CD8-positive, alpha-beta memory T cell (primary cell): ENCODE results near the gene ATP1B1. TPM values are rescaled to one million over a fixed set of nuclear protein-coding genes. Genes with fewer than 3 reads are reported as not detected.
A peak's percentile ranks its signal among the peaks of the same experiment; 100 is the strongest.

Source experiments
- CTCF ChIA-PET: fragments of 350-600 bp; sonication (Branson Sonifier 250); formaldehyde crosslinking; loops from one replicate; lab custom pipeline; 2021; ENCODE audit warnings: antibody characterized with exemption; lab: Charles Lee
- POLR2A ChIA-PET: fragments of 350-600 bp; sonication (Branson Sonifier 250); formaldehyde crosslinking; loops from one replicate; lab custom pipeline; 2021; ENCODE audit warnings: antibody characterized with exemption; lab: Charles Lee
- DNase-seq, 5 donors: peaks; one replicate each; pipeline versions ENCODE4 v3.0.0 to v3.0.0-alpha.2; 2020 to 2022; ENCODE audit warnings: mixed read lengths in 1 of 5
- H3K27ac ChIP-seq: one replicate; pipeline ENCODE4 v1.7.0; 2013; ENCODE audit warnings: low read depth, mild to moderate bottlenecking, low read length, moderate library complexity
- H3K27me3 ChIP-seq: 2 replicates; pipeline ENCODE4 v1.7.0; 2013; ENCODE audit warnings: low read length, mild to moderate bottlenecking; ENCODE audit not compliant: insufficient read depth, poor library complexity, severe bottlenecking
- H3K36me3 ChIP-seq: 2 replicates; pipeline ENCODE4 v1.7.0; 2013; ENCODE audit warnings: mild to moderate bottlenecking, low read length, moderate library complexity; ENCODE audit not compliant: insufficient read depth
- H3K4me1 ChIP-seq: 2 replicates; pipeline ENCODE4 v1.7.0; 2013; ENCODE audit warnings: mild to moderate bottlenecking, low read length, moderate library complexity; ENCODE audit not compliant: insufficient read depth
- H3K4me3 ChIP-seq: 2 replicates; pipeline ENCODE4 v1.7.0; 2013; ENCODE audit warnings: mild to moderate bottlenecking, low read length
- H3K9me3 ChIP-seq: 2 replicates; pipeline ENCODE4 v1.7.0; 2013; ENCODE audit warnings: mild to moderate bottlenecking, low read length
- H3K27ac Mint-ChIP-seq, 8 donors: one replicate each; pipeline ENCODE4 v1.8.0; 2020 to 2021; ENCODE audit warnings: mixed read lengths in 8 of 8, mild to moderate bottlenecking in 6 of 8, inconsistent platforms in 3 of 8, moderate library complexity in 3 of 8
- H3K27me3 Mint-ChIP-seq, 2 donors: one replicate each; pipeline ENCODE4 v1.8.0; 2020 to 2021; ENCODE audit warnings: mixed read lengths in 2 of 2, mild to moderate bottlenecking in 1 of 2, moderate library complexity in 1 of 2
- H3K36me3 Mint-ChIP-seq, 3 donors: one replicate each; pipeline ENCODE4 v1.8.0; 2020 to 2021; ENCODE audit warnings: mixed read lengths in 3 of 3, inconsistent platforms in 1 of 3, mild to moderate bottlenecking in 1 of 3
- H3K4me1 Mint-ChIP-seq, 3 donors: one replicate each; pipeline ENCODE4 v1.8.0; 2020 to 2021; ENCODE audit warnings: mixed read lengths in 3 of 3, inconsistent platforms in 1 of 3, mild to moderate bottlenecking in 1 of 3
- H3K4me3 Mint-ChIP-seq, 7 donors: one replicate each; pipeline ENCODE4 v1.8.0; 2020 to 2021; ENCODE audit warnings: mixed read lengths in 7 of 7, mild to moderate bottlenecking in 6 of 7, moderate library complexity in 4 of 7, inconsistent platforms in 2 of 7
- H3K9me3 Mint-ChIP-seq, 5 donors: one replicate each; pipeline ENCODE4 v1.8.0; 2020 to 2022; ENCODE audit warnings: mixed read lengths in 5 of 5, mild to moderate bottlenecking in 3 of 5, moderate library complexity in 2 of 5, inconsistent platforms in 1 of 5
- polyA plus RNA-seq: library from polyadenylated mRNA; unstranded; fragments of 300-500 nt; fragmentation: Illumina TruSeq; gene quantifications from one replicate; pipeline ENCODE4 v1.2.3, GENCODE V29; 2021
- total RNA-seq, 2 experiments: library from RNA; stranded (reverse); gene quantifications; one replicate each; pipeline ENCODE4 v1.2.3, GENCODE V29; 2021

The ATP1B1 gene
- total and polyA plus RNA-seq, 3 experiments from 2014 or later = 1.7 to 4.5 (median 3.7) TPM

DNA sequence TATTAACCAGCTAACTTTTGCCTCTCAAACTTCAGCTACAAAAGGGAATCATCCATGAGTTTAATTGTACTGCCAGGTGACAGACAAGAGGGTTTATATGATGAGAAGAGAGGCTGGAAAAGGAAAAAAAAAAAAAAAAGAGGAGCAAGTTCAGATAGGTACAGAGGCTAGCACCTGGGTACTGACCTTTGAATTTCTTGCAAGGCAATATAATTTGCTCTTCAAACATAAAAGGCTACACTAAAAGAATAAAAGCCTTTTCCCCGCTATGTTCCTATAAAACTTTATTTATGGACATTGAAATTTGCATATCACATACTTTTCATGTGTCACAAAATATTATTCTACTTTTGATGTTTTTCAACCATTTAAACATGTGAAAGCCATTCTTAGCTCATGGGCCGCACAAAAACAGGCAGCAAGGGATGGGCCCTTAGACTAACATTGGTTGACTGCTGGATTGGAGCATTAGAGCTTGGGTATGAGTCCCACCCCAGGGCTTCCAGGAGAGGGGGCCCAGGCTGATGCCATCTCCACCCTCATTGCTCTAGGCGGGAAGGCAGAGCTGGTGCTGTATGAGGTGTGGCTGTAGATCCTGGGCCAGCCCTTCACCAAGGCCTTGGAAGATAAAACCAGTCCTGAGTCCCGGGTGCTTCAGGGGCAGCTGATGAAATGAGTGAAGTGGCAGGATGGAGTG lies 44.3 kb downstream of the ATP1B1 start:
- Mint-ChIP-seq H3K36me3 (peaks cover 0 to 4% (median 0%) of the 10 kb centered on the region in 3 donors), H3K4me3 (no peak overlapping the region), H3K27me3 (no peaks in the 10 kb centered on the region), H3K4me1 (no peaks in the 10 kb centered on the region), H3K9me3 (no peaks in the 10 kb centered on the region), H3K27ac (peak overlapping the region in 1 of 8 donors; percentile 85)
- H3K27me3 ChIP-seq = no peaks in the 10 kb centered on the region
- no peaks in the 10 kb centered on the region for H3K9me3 ChIP-seq
- H3K36me3 ChIP-seq = no peaks in the 10 kb centered on the region
- DNase-seq = no peak
- H3K27ac ChIP-seq = no peak overlapping the region
- no peak overlapping the region for H3K4me3 ChIP-seq
- POLR2A ChIA-PET = no interaction called here
- CTCF ChIA-PET = no interaction called here
- H3K4me1 ChIP-seq = no peaks in the 10 kb centered on the region

DNA sequence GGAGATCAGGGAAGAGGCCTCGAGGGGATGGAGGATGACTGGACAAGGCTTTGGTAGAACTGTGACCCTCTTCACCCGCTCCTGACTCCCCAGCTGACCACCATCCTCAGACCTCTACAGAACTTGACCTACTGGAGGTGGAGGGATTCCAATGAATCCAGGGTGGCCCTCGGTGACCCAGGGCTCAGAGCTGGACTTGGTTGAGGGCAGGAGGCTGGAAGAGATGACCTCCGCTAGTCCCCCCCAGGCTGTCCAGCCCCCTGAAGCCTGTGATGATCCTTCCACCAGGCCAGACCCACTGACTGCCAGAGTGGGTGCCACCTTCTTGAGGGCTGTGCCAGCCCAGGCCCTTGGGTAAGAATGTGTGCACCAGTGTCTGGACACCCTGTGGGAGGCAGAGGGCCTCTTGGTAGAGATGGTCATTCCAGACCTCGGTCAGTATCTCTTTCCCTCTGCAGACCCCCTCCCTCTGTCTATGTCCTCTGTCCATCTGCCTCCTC lies 44.9 kb downstream of the ATP1B1 start:
- H3K36me3 Mint-ChIP-seq = peaks cover 0 to 4% (median 0%) of the 10 kb centered on the region in 3 donors
- H3K4me3 Mint-ChIP-seq = no peak overlapping the region
- Histone ChIP-seq H3K4me3 (no peak overlapping the region), H3K4me1 (no peaks in the 10 kb centered on the region), H3K27me3 (no peaks in the 10 kb centered on the region), H3K27ac (no peak overlapping the region), H3K36me3 (no peaks in the 10 kb centered on the region), H3K9me3 (no peaks in the 10 kb centered on the region)
- no peak for DNase-seq
- POLR2A ChIA-PET = no interaction called here
- no peaks in the 10 kb centered on the region for H3K27me3 Mint-ChIP-seq
- CTCF ChIA-PET = no interaction called here
- H3K27ac Mint-ChIP-seq = peak overlapping the region in 1 of 8 donors; percentile 65
- H3K9me3 Mint-ChIP-seq = no peaks in the 10 kb centered on the region
- no peaks in the 10 kb centered on the region for H3K4me1 Mint-ChIP-seq

DNA sequence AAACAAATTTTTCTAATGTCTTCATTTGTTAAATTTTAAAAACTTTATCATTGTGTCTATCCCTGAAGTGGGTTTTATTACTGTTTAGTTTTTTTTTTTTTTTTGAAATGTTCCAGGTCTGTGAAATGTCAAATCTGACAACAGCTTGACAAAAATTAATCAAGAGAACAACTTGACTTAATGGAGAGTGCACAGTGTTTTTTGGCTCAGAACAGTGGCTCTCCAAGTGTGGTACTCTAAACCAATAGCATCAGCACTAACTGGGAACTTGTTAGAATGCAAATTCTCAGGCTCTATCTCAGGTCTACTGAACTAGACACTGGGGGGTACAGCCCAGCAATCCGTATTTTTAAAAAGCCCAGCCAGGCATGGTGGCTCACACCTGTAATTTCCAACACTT lies 49.2 kb downstream of the ATP1B1 start:
- no peak for DNase-seq
- Mint-ChIP-seq H3K9me3 (no peaks in the 10 kb centered on the region), H3K4me3 (no peak overlapping the region), H3K27me3 (no peaks in the 10 kb centered on the region), H3K27ac (no peak overlapping the region), H3K36me3 (peaks cover 0 to 5% (median 0%) of the 10 kb centered on the region in 3 donors), H3K4me1 (no peaks in the 10 kb centered on the region)
- no peaks in the 10 kb centered on the region for H3K36me3 ChIP-seq
- H3K27me3 ChIP-seq = no peaks in the 10 kb centered on the region
- ChIA-PET POLR2A (no interaction called here), CTCF (no interaction called here)
- H3K9me3 ChIP-seq = no peaks in the 10 kb centered on the region
- no peaks in the 10 kb centered on the region for H3K4me1 ChIP-seq
- H3K4me3 ChIP-seq = no peak overlapping the region
- no peak overlapping the region for H3K27ac ChIP-seq

DNA sequence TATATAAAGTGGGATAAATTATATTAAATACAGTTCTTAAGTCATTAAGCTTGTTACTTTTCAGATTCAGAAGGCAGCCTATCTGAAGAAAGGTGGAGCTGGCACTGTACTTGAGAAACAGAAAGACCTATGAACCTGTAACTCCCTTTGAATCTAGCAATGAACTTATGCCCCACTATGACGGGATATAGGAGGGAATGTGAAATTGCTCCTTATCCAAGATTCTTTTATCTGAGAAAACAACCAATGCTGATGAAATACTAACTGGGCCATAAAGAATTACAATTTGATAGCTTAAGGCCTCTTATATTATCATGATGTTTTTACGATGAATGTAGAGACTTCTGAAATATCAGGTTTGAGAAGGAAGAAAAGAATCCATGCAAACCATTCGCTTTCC lies 50.1 kb downstream of the ATP1B1 start:
- DNase-seq = no peak
- H3K27me3 ChIP-seq = no peaks in the 10 kb centered on the region
- H3K9me3 ChIP-seq = no peaks in the 10 kb centered on the region
- H3K27me3 Mint-ChIP-seq = no peaks in the 10 kb centered on the region
- CTCF ChIA-PET = no interaction called here
- H3K36me3 ChIP-seq = no peaks in the 10 kb centered on the region
- H3K36me3 Mint-ChIP-seq = peaks cover 0 to 4% (median 0%) of the 10 kb centered on the region in 3 donors
- H3K4me3 ChIP-seq = no peak overlapping the region
- no peaks in the 10 kb centered on the region for H3K4me1 ChIP-seq
- no peaks in the 10 kb centered on the region for H3K9me3 Mint-ChIP-seq
- H3K4me3 Mint-ChIP-seq = no peak overlapping the region
- no peaks in the 10 kb centered on the region for H3K4me1 Mint-ChIP-seq
- no peak overlapping the region for H3K27ac ChIP-seq
- H3K27ac Mint-ChIP-seq = no peak overlapping the region
- POLR2A ChIA-PET = no interaction called here

DNA sequence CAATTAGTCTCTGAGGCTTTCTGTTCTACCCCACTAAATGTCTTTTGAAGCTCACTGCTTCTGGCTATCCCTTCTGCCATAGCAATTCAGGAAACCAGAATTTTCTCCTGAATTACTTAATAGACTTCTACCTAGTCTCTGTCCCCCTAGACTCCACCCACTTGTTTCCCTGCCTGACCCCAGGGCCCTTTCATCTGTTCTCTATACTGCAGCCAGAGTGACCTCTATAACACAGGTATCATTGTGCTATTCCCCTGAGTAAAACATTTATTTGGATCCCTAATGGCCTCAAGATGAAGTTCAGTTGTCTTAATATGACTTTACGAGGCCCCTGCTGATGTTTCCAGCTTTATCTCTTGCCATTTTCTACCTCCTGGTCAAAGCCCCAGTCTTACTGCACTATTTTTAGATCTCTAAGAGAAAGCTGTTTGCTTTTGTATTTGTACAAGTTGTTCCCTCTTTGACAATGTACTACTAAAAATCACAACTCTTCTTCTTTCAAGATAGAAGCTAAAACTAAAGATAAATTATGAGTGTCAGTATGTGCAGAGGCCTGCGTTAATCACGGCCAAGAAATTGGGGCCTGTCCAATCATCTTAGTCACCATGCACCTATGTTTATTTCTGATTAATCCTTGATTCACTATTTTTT lies 54.5 kb downstream of the ATP1B1 start:
- ChIA-PET POLR2A (no interaction called here), CTCF (no interaction called here)
- no peaks in the 10 kb centered on the region for H3K4me1 Mint-ChIP-seq
- no peaks in the 10 kb centered on the region for H3K9me3 Mint-ChIP-seq
- no peak overlapping the region for H3K4me3 Mint-ChIP-seq
- no peaks in the 10 kb centered on the region for H3K9me3 ChIP-seq
- no peak for DNase-seq
- H3K27ac ChIP-seq = no peak overlapping the region
- H3K27me3 Mint-ChIP-seq = no peaks in the 10 kb centered on the region
- H3K4me1 ChIP-seq = no peaks in the 10 kb centered on the region
- H3K27ac Mint-ChIP-seq = no peak overlapping the region
- peaks cover 0 to 6% (median 5%) of the 10 kb centered on the region in 3 donors for H3K36me3 Mint-ChIP-seq
- H3K27me3 ChIP-seq = no peaks in the 10 kb centered on the region
- no peak overlapping the region for H3K4me3 ChIP-seq
- no peaks in the 10 kb centered on the region for H3K36me3 ChIP-seq

DNA sequence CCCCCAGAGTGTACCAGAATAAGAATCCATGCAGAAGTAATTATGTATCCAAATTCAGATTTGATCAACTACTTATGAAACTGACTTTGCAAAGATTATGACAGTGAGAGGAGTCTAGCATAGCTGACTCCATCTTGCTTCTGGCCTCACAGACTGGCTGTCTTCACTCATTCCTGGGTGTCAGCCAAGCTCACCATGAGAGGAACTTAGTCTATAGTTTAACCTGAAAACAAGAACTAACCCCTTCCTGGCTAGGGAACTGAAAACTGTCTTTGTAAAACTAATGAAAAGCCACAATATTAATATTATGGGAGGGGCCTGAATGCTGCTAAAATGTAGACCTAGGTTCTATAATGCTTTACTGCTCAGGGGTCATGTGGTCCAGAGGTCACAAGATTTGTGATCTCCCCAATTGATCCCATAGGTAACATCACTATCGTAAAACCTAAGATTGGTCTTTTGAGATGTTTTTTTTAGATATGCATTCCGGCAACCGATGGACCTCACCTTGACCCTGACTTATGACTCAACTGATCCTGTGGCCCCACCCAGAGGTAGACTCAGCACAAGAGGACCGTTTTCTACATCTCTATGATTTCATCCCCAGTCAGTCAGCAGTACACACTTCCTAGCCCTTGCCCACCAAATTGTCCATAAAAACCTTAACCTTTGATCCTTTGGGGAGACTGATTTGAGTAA lies 55.2 kb downstream of the ATP1B1 start:
- Mint-ChIP-seq H3K27ac (no peak overlapping the region), H3K36me3 (peaks cover 0 to 6% (median 5%) of the 10 kb centered on the region in 3 donors), H3K4me3 (no peak overlapping the region), H3K9me3 (no peaks in the 10 kb centered on the region), H3K4me1 (no peaks in the 10 kb centered on the region), H3K27me3 (no peaks in the 10 kb centered on the region)
- POLR2A ChIA-PET = no interaction called here
- no peaks in the 10 kb centered on the region for H3K4me1 ChIP-seq
- H3K27ac ChIP-seq = no peak overlapping the region
- DNase-seq = no peak
- no peaks in the 10 kb centered on the region for H3K36me3 ChIP-seq
- H3K4me3 ChIP-seq = no peak overlapping the region
- CTCF ChIA-PET = no interaction called here
- no peaks in the 10 kb centered on the region for H3K27me3 ChIP-seq
- no peaks in the 10 kb centered on the region for H3K9me3 ChIP-seq

DNA sequence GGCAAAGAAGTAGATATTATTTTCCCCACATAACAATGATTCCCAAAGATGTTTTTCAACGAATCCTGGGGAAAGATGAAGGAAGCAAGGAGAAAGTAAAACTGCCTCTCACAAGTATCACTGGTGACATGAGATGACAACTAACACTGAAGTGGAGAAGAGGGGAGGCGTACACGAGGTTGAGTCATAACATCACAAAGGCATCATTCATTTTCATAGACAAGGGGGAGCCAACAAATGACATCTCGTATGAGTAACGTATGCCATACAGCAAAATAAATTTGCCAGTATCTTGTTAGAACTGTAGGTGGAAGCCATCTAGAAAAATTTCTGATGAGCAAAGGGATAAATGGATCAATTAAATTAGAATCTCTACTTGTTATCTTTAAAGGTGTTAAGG lies 56.6 kb downstream of the ATP1B1 start:
- peaks cover 0 to 9% (median 5%) of the 10 kb centered on the region in 3 donors for H3K36me3 Mint-ChIP-seq
- H3K36me3 ChIP-seq = no peaks in the 10 kb centered on the region
- H3K4me3 ChIP-seq = no peak overlapping the region
- ChIA-PET POLR2A (no interaction called here), CTCF (no interaction called here)
- H3K27me3 ChIP-seq = no peaks in the 10 kb centered on the region
- no peak overlapping the region for H3K27ac Mint-ChIP-seq
- no peak overlapping the region for H3K4me3 Mint-ChIP-seq
- DNase-seq = no peak
- no peaks in the 10 kb centered on the region for H3K9me3 ChIP-seq
- no peak overlapping the region for H3K27ac ChIP-seq
- H3K4me1 Mint-ChIP-seq = no peaks in the 10 kb centered on the region
- H3K4me1 ChIP-seq = no peaks in the 10 kb centered on the region
- H3K9me3 Mint-ChIP-seq = no peaks in the 10 kb centered on the region
- no peaks in the 10 kb centered on the region for H3K27me3 Mint-ChIP-seq

DNA sequence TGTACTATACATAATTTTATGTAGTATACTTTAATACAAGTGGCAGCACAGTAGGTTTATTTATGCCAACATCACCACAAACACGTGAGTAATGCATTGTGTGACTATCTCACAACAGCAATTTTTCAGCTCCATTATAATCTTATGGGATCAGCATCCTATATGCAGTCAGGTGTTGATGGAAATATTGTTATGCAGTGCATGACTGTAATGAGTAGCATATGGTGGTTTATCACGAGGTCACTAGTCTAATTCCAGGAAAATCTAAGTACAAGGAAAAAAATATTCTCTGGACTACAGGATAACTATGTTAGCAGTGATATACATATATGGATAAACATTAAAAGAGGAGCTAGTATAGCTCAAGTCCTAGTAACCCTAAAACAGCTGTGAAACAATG lies 69.0 kb downstream of the ATP1B1 start:
- Histone ChIP-seq H3K27me3 (no peaks in the 10 kb centered on the region), H3K4me1 (no peaks in the 10 kb centered on the region), H3K36me3 (no peaks in the 10 kb centered on the region), H3K4me3 (no peak overlapping the region), H3K27ac (no peak overlapping the region), H3K9me3 (no peaks in the 10 kb centered on the region)
- Mint-ChIP-seq H3K27ac (no peak overlapping the region), H3K36me3 (peaks cover 0 to 7% (median 3%) of the 10 kb centered on the region in 3 donors), H3K4me1 (no peaks in the 10 kb centered on the region), H3K4me3 (no peak overlapping the region), H3K9me3 (peaks cover 0 to 6% (median 4%) of the 10 kb centered on the region in 5 donors), H3K27me3 (no peaks in the 10 kb centered on the region)
- ChIA-PET POLR2A (no interaction called here), CTCF (no interaction called here)
- DNase-seq = no peak
